ENCODE measurements around the gene STX1A.

STX1A gene

DNA sequence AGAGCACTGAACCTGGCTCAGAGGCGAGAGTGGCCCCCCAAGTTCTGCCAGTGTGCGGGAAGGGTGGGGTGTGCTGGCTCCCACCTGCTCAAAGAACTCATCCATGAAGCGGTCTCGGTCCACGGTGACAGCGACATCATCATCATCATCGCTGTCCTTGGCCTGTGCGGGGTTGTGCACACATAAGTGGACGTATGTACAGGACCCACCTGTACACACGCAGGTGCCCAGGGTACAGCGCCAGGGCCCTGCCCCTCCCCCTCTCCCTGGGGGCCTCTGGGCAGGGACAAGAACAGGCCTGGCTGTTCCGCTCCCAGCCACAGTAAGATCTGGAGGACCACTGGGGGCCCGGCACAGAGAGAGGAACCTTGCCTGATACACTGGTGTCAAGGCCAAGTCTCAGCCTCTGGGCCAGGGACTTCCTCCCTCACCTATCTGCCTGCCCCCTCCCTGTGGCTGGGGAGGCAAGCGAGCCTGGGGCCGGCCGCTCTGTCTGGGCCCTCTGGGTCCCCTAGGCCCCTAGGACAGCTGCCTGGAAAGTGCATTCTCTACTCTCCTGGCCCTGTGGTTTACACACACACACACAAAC, 10.4 kb downstream of the STX1A start:
- in situ Hi-C loops (cut with MboI; ENCODE audit: low sequenced_read_pairs): no loop called here

DNA sequence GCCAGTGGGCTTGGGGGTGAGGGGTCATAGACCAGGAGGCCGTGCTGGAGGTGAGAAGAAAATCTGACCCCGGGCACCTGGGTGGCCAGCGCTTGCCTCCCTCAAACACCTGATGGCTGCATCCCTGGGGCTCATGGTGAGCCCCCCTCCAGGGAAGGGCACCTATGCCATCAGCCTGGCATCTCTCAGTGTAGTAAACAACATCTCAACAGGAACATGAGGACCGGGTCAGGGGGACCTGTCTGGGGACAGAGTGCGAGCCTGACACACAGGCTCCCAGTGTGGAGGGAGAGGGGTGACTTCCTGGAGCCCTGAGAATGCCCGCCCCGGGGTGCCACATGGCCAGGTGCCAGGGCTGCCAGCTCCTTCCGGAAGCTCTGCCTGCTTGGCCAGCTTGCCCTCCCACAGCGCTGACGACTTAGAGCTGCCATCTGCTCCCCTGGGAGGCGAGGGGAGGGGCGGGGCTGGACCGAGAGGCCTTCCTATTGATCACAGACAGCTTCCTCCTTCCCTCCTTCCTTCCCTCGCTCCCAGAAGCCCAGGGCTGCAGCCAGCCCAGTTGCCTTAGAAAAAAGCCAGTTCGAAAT, 12.3 kb downstream of the STX1A start:
- in situ Hi-C loops (cut with MboI; ENCODE audit: low sequenced_read_pairs): no loop called here

DNA sequence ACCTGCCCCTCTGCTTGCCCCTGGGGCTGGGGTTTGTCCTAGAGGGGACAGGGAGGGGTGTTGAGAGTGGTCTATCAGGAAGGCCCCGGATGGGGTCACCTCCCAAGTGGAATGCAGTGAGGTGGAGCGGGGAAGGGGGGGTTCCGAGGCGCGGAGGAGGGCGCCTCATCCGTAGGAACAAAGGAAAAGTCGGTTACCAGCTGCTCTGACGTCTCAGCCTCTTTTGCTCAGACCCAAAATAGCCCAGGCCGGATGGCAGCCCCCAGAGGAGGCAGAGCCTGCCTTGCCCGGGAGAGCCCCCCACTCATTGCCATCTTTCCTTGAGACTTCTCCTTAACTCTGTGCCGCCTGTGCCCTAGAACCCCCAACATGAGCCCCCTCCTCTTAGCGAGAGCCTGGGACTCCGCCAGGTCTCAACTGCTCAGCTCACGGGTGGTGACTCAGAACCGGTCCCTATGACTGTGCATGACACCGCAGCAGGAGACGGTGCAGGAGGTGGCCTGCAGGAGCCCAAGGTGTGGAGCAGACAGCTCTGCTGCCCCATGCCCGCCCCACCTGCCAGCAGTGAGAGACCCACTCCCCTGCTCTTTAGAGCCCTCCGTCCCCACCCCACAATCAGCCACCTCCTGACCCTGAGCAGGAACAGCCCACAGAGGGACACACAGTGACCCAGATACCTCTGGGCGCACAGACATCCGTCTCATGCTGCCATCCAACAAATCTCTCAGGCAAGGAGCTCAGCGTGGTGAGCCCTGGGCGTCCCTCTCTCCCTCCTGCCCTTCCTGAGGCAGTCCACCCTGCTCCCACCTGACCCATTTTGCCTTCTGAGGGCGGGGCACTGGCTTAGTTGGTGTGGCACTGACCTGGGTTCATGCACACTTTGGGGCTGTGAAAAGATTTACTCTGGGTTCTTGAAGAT, 13.1 kb downstream of the STX1A start:
- in situ Hi-C loops (cut with MboI; ENCODE audit: low sequenced_read_pairs): no loop called here

DNA sequence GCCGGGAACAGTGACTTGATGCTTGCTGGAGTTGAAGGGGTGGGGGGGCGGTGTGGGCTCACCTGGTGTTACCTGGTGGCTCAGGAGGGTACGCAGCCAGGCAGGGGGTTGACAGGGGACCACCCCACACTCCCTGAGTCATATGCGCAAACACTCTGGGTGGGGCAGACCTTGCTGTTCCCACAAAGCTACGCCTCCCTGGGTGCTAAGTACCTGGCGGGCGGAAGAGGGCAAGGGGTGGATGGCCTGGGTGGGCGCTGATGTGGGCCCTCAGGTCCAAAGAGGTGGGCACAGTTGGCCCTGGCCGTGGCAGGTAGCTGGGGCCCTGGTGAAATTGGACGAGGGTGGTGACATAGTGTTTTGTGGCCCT, 13.9 kb downstream of the STX1A start:
- in situ Hi-C loops (cut with MboI; ENCODE audit: low sequenced_read_pairs): no loop called here

DNA sequence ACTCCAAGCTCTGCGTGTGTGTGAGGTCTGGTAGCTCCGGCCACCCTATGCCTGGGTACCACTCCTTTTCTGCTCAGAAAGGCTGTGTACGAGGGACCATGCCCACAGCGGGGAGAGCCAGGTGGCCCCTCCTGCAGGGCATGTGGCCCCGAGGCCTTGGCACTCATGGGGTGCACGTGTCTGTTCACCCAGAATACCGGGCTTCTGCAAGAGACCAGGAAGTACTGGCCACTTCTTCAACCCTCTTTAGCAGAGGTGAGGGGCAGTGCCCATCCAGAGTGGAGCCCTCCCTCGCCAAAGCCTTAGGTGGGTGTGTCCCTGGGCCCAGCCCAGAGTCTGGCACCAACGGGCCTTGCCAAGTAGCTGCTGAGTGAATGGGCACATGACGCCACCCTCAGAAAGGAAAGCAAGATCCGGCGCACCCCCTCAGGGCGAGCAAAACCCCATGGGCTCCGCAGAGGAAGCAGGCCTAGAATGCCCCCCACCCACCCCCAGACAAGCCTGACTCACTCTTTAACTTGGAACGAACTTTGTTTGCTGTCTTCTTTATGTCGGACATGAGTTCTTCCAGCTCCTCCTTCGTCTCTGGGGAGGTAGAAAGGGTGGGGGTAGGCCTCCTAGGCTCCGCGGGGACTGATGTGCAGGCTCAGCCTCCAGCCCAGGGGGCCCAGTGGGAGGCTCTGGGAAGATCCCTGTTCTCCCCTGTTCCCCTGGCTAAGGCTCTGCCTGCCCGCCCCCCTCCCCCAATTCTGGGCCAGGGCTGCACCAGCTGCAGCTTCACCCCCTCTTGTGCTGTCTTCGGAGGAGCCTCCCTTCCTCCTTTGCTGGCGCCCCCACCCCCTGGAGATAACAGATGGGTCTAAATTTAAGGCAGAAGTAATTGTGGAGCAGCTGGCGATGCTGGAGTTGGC, 14.6 kb downstream of the STX1A start:
- in situ Hi-C loops (cut with MboI; ENCODE audit: low sequenced_read_pairs): no loop called here

DNA sequence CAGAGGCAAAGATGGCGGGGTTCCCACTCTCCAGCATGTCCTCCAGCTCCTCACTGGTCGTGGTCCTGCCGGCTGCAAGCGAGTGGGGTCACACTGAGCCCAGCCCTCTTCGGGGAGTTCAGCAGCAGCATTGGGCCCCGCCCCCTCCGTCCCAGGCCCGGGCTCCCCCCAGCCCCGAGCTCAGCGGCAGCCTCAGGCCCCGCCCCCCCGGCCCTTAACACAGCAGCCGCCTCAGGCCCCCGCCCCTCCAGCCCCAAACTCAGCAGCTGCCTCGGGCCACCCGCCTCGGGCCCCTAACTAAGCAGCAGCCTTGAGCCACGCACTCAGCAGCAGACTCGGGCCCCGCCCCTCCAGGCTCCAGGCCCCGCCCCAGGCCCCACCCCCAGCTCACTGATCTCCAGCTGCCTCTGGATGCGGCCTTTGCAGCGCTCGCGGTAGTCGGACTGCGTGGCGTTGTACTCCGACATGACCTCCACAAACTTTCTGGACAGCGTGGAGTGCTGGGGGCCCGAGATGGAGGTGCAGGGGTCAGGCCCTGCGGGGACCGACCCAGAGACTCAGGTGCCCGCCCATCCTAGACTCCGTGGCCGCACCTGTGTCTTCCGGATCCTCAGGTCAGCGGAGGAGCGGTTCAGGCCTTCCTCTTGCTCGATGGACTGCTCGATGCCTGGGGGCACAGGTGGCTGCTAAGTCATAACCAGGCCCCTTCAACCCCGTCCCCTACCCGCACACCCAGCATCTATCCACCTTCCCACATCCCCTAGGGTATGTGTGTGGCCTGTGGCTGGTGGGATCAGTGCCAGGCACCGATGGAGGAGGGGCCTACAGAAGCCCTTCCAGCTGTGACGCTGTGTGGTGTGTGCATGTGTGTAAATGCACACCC, 15.5 kb downstream of the STX1A start:
- in situ Hi-C loops (cut with MboI; ENCODE audit: low sequenced_read_pairs): no loop called here

DNA sequence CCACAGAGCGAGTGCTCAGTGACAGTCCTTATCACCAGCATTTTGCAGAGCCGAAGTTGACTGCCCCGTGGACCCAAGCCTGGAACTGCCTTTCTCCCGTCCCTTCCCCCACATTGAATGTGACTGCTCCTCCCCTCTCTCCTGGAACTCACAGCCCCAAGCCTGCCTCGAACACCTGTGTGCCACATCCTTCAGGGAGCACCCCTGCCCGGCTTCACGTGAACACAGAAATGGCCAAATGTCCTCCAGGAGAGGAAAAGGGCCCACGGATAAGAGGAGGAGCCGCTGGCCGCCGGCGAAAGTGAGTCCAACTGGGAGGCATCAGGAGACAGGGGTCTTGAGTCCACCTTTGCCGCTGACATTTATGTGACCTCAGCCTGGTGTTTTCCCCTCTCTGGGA, 16.2 kb downstream of the STX1A start:
- in situ Hi-C loops (cut with MboI; ENCODE audit: low sequenced_read_pairs): no loop called here

DNA sequence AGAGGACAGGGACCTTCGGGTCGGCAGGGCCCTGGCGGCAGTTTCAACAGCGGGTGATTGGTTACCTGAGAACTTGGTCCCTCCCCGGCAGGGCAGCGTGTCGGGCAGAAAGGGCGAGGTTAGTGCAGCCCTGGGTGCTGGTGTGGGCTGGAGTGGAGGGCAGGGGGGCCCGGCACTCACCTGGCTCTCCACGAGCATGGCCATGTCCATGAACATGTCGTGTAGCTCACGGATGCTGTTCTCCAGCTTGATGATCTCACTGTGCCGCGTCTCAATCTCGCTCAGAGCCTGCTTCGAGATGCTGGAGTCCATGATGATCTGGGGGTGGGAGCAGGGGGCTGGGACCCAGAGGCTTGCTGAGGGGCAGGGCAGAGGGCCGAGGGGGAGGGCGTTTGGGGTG, 16.8 kb downstream of the STX1A start:
- in situ Hi-C loops (cut with MboI; ENCODE audit: low sequenced_read_pairs): no loop called here

DNA sequence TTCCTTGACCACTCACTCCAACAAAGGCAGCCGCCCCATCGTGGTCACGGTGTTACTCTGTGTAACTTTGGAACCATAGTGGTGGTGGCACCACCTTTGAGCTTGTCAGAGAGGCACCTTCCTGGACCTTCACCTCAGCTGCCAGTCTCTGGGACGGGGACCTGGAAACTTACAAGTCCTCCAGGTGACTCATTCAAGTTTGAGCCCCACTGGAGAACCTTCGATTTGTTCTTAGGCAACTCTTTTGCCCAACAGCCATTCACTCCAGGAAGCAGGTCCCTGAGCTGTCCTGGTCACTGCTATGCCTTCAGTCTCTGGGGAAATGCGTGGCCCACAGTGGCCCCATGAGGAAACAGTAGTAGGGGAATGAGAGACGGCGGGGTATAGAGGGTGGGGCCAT, 17.2 kb downstream of the STX1A start:
- in situ Hi-C loops (cut with MboI; ENCODE audit: low sequenced_read_pairs): no loop called here

DNA sequence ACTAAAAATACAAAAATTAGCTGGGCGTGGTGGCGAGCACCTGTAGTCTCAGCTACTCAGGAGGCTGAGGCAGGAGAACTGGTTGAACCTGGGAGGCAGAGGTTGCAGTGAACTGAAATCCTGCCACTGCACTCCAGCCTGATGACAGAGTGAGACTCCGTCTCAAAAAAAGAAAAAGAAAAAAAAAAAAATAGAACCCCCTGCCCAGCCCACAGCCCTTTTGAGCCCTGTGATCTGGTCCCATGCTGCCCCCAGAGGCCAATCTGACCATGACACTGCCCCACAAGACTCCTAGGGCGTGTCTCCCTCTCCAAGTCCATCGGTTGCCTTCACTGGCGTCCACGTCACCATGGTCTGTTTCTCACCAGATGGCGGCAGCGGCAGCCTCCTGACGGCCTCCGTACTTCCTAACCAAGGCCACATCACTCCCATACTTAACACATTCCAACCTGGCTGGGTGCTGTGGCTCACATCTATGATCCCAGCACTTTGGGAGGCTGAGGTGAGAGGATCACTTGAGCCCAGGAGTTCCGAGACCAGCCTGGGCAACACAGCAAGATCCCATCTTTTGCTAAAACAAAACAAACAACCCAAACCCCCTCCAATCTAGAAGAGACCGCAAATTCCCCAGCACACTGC, 18.0 kb downstream of the STX1A start:
- in situ Hi-C loops (cut with MboI; ENCODE audit: low sequenced_read_pairs): no loop called here

DNA sequence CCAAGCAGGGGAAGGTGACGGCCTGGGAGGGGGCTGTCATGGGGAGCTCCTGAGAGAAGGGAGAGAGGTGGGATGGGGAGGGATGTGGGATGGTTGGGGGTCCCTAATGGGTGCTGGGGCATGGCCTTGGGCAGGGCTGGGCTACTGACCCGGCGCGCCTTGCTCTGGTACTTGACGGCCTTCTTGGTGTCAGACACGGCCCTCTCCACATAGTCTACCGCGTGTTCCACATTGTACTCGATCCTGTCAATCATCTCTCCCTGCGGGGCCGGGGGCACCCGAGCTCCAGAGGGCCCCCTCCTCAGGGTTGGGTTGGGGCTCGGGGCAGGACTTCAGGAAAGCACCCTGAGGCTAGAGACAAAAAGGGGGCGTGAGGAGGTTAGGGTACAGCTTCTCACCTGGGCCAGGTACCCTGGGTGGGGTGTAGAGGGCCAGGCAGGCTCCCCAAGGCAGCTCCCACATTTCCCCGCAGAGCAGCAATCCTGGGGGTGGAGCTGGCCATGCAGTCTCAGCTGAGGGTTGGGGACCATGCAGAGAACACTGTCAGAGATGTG, 18.8 kb downstream of the STX1A start:
- in situ Hi-C loops (cut with MboI; ENCODE audit: low sequenced_read_pairs): no loop called here

DNA sequence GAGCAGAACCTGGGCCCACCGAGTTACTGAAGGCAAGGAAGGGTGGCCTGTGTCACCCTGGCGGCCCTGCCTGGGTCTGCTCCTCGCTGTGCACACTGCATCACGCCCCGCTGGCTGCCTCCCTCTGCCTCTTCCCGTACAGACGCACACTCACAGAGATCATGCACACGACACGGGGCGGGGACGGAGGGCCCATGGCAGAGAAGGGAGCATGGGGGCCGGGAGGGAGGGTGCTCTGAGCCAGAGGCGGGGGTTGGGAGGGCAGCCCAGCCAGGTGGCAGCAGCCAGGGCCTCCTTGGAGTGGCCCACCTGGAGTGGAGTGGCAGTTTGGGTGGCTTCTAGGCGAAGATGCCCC, 19.4 kb downstream of the STX1A start:
- in situ Hi-C loops (cut with MboI; ENCODE audit: low sequenced_read_pairs): no loop called here

DNA sequence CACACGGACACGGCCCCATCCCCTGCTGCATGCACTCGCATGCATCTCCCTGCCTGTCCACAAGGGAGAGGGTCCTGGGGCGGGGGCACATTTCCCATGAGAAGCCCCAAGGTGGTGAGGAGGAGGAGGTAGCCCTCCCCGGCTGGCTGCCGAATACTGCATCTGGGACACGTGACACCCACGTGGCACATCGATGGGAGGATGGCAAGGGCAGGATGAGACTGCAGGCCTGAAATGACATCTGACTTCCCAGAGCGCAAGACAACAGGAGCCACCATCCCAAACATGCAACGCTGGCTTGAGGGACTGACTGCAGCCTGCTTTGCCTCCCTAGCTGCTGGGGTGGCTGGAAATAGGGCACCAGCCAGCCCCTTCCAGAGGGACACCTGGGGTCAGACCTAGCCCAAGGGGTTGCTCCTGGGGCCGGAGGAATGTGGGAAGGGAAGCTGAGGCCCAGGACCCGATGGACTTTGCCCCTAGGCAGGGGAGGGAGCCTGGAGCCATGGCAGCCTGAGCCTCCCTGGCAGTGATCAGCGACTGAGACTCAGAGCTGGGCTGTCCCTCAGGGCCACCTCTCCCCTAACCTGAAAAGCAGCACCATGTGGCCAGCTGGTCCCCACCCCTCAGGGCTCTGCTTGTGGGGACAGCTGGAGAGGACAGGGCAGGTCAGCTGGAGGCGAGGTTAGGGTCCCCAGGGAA, 19.9 kb downstream of the STX1A start:
- in situ Hi-C loops (cut with MboI; ENCODE audit: low sequenced_read_pairs): no loop called here

DNA sequence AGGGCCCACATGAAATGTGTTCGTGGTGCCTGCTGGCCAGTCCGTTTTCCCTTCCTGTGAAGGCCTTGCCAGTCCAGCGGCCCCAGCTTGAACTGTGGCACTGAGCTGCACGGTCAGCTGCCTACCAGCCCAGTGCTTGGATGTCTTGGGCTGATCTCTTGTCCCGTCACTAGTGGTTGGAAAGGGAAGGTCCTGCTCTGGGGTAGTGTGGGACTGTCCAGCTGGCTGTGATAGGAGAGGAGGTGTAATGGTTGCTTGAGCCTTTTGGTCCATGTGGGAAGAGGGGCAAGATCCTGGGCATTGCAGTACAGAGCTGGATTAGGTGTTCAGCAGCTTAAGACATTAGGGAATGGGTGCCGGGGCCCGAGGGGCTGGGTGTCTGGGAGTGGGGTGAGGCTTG, 21.1 kb downstream of the STX1A start:
- in situ Hi-C loops (cut with MboI; ENCODE audit: low sequenced_read_pairs): no loop called here

DNA sequence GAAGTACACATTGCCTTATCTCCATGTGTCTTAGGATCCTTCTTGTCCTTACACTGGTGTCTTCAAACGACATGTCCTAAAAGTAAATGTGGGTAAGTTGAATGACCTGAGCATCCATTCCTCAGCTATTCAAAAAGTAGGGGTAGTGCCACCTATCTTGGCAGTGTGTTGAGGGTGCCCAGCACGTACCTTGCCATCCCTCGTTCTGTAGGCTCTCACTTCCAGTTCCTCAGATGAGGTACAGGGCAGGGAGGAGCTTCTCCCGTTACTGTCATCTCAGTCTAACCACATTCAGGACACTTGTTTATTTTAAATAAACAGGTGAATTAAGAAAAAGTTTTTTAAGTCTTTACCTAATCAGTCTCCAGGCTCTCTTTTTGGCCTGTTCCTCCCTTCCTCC, 23.1 kb downstream of the STX1A start:
- in situ Hi-C loops (cut with MboI; ENCODE audit: low sequenced_read_pairs): no loop called here

DNA sequence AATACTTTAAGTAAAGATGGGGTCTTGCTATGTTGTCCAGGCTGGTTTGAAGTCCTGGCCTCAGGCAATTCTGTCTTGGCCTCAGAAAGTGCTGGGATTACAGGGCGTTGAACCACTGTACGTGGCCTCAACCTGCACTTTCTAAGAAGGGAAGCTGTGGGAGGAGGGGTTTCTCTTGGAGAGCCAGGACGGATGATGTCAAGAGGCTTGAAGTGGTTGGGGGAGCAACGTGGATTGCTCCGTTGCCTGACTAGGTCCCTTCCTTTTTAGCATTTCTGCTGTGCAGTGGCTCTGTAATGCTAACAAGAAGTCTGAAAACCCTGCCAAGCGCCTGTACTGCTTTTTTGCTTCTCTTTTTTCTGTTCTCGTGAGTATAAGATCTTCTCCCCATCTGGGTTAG, 28.8 kb downstream of the STX1A start:
- in situ Hi-C loops (cut with MboI; ENCODE audit: low sequenced_read_pairs): no loop called here

DNA sequence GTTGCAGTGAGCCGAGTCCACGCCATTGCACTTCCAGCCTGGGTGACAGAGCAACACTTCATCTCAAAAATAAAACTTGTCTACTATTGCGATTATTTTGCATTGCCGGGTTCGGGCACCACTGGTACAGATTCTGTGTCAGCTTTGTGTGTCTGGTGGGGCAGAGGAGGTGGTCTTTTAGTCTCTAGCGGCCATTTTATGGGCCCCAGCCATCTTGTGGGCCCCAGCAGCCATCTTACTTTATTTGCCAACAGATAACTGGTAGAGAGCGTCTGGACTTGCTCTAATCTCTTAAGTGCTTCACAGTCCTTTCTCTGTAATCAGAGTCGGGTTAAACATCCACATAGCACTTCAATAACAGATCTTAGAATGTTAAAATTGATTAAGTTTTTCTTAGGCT, 31.2 kb downstream of the STX1A start:
- in situ Hi-C loops (cut with MboI; ENCODE audit: low sequenced_read_pairs): no loop called here

DNA sequence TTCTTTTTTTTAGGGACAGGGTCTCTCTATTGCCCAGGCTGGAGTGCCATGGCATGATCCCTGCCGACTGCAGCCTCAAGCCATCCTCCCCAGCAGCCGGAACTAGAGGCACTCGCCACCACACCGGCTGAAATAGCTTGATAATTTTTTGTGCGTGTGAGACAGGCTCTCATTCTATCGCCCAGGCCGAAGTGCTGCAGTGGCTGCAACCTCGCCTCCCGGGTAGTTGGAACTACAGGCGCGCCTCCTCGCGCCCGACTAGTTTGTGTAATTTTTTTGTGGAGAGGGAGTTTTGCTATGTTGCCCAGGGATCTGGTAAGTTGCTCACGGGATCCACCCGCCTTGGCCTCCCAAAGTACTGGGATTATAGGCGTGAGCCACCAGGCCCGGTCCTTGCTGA, 34.2 kb downstream of the STX1A start:
- in situ Hi-C loops (cut with MboI; ENCODE audit: low sequenced_read_pairs): no loop called here
